Tibial nerve (tissue), 4 donors: ENCODE data around the gene GMDS. TPM values are rescaled to one million over a fixed set of nuclear protein-coding genes. Genes with fewer than 3 reads are reported as not detected.

Experiments used
- DNase-seq, 2 donors: peaks; one replicate each; pipeline ENCODE4 v3.0.0-alpha.2; 2019; ENCODE audit warnings: low spot score in 2 of 2
- H3K27ac ChIP-seq, 4 donors: fragments of 200-600 bp; sonication (generic) in 3 of 4; one replicate each; pipeline ENCODE4 v1.5.1; 2017 to 2019; ENCODE audit warnings: mild to moderate bottlenecking in 1 of 4
- H3K27me3 ChIP-seq, 2 donors: fragments of 200-600 bp; sonication (generic) in 1 of 2; one replicate each; pipeline versions ENCODE4 v1.5.1 to v1.6.0; 2017 to 2019
- H3K36me3 ChIP-seq, 3 donors: fragments of 200-600 bp; sonication (generic); one replicate each; pipeline ENCODE4 v1.5.1; 2018 to 2019
- H3K4me1 ChIP-seq, 4 donors: fragments of 200-600 bp; sonication (generic) in 3 of 4; one replicate each; pipeline ENCODE4 v1.5.1; 2017 to 2019
- H3K4me3 ChIP-seq, 4 donors: fragments of 200-600 bp; sonication (generic) in 3 of 4; one replicate each; pipeline ENCODE4 v1.5.1; 2017 to 2019; ENCODE audit warnings: mild to moderate bottlenecking in 1 of 4, moderate library complexity in 1 of 4
- H3K9me3 ChIP-seq, 4 donors: fragments of 200-600 bp; sonication (generic) in 3 of 4; one replicate each; pipeline ENCODE4 v1.5.1; 2017 to 2019
- CTCF ChIP-seq, 5 experiments: fragments of 200-600 bp in 3 of 5; fragments of 450-650 bp in 2 of 5; sonication (generic) in 3 of 5; IDR thresholded peaks; one replicate each; pipeline ENCODE4 v1.5.1; 2016 to 2019; ENCODE audit warnings: antibody characterized with exemption in 5 of 5, mild to moderate bottlenecking in 3 of 5, moderate library complexity in 2 of 5
- EP300 ChIP-seq, 2 donors: sonication (generic); formaldehyde crosslinking; IDR thresholded peaks; one replicate each; pipeline ENCODE4 v1.6.1; 2017; ENCODE audit warnings: antibody characterized with exemption in 2 of 2, mild to moderate bottlenecking in 1 of 2
- POLR2A ChIP-seq, 2 donors: fragments of 450-650 bp; IDR thresholded peaks; one replicate each; pipeline ENCODE4 v1.6.1; 2017; ENCODE audit warnings: antibody characterized with exemption in 2 of 2, mild to moderate bottlenecking in 2 of 2, moderate library complexity in 2 of 2
- WGBS, 2 donors: methylation state at CpG; one replicate each; pipeline ENCODE4 v1.1.5; 2018; 5-methylcytosine and 5-hydroxymethylcytosine counted together
- total RNA-seq, 4 donors: library from RNA; depleted of rRNA; stranded (reverse); fragments of >200 nt; gene quantifications; one replicate each; pipeline ENCODE4 v1.1.0, GENCODE V29; 2016

The GMDS gene
- total RNA-seq, 4 donors from 2014 or later = 14.9 to 46.5 (median 32.8) TPM

GRCh38 chr6:1599469-1599868, 645.9 kb downstream of the GMDS start:
- DNase-seq = no peak
- peaks cover 0 to 77% of the 10 kb centered on the region in 2 donors for H3K27me3 ChIP-seq
- H3K36me3 ChIP-seq = no peaks in the 10 kb centered on the region
- no peak for TF ChIP-seq POLR2A (IDR thresholded peaks at IDR 0.05)
- TF ChIP-seq CTCF (IDR thresholded peaks at IDR 0.05) = no peak
- no peak for TF ChIP-seq EP300 (IDR thresholded peaks at IDR 0.05)
- 90 to 91% methylated on average over 10 of the region's 10 CpGs for WGBS, 2 donors
- no peak overlapping the region for H3K27ac ChIP-seq
- H3K4me3 ChIP-seq = no peak overlapping the region
- no peaks in the 10 kb centered on the region for H3K9me3 ChIP-seq
- peaks cover 0 to 23% (median 9%) of the 10 kb centered on the region in 4 donors for H3K4me1 ChIP-seq

GRCh38 chr6:1598886-1599285, 646.5 kb downstream of the GMDS start:
- DNase-seq = no peak
- Histone ChIP-seq H3K4me3 (no peak overlapping the region), H3K36me3 (no peaks in the 10 kb centered on the region), H3K4me1 (peaks cover 0 to 21% (median 6%) of the 10 kb centered on the region in 4 donors), H3K27me3 (peaks cover 0 to 78% of the 10 kb centered on the region in 2 donors), H3K27ac (no peak overlapping the region), H3K9me3 (no peaks in the 10 kb centered on the region)
- TF ChIP-seq CTCF (IDR thresholded peaks at IDR 0.05) (no peak), EP300 (IDR thresholded peaks at IDR 0.05) (no peak), POLR2A (IDR thresholded peaks at IDR 0.05) (no peak)
- 81 to 94% methylated on average over 23 to 24 of the region's 24 CpGs for WGBS, 2 donors

- TF ChIP-seq EP300 (IDR thresholded peaks at IDR 0.05) (no peak), POLR2A (IDR thresholded peaks at IDR 0.05) (no peak), CTCF (IDR thresholded peaks at IDR 0.05) (no peak)
Observed at GRCh38 chr6:1598433-1598832, 647.0 kb downstream of the GMDS start.

GRCh38 chr6:1597924-1598323, 647.5 kb downstream of the GMDS start:
- DNase-seq = no peak
- Histone ChIP-seq H3K4me3 (no peak overlapping the region), H3K27me3 (peaks cover 0 to 78% of the 10 kb centered on the region in 2 donors), H3K9me3 (no peaks in the 10 kb centered on the region), H3K4me1 (peaks cover 0 to 18% (median 6%) of the 10 kb centered on the region in 4 donors), H3K36me3 (no peaks in the 10 kb centered on the region), H3K27ac (no peak overlapping the region)
- WGBS, 2 donors = 72 to 74% methylated on average over 5 of the region's 5 CpGs
- TF ChIP-seq CTCF (IDR thresholded peaks at IDR 0.05) (no peak), EP300 (IDR thresholded peaks at IDR 0.05) (no peak), POLR2A (IDR thresholded peaks at IDR 0.05) (no peak)

More at GRCh38 chr6:1598433-1598832, 647.0 kb downstream of the GMDS start:
- H3K4me3 ChIP-seq = no peak overlapping the region
- H3K27me3 ChIP-seq = peaks cover 0 to 78% of the 10 kb centered on the region in 2 donors
- H3K4me1 ChIP-seq = peaks cover 0 to 18% (median 6%) of the 10 kb centered on the region in 4 donors
- DNase-seq = no peak
- H3K36me3 ChIP-seq = no peaks in the 10 kb centered on the region
- no peak overlapping the region for H3K27ac ChIP-seq
- WGBS, 2 donors = 90 to 91% methylated on average over 10 of the region's 10 CpGs
- no peaks in the 10 kb centered on the region for H3K9me3 ChIP-seq

- H3K27me3 ChIP-seq = peaks cover 0 to 80% of the 10 kb centered on the region in 2 donors
- 79 to 80% methylated on average over 8 of the region's 8 CpGs for WGBS, 2 donors
Observed at GRCh38 chr6:1597121-1597744, 648.2 kb downstream of the GMDS start.

More at GRCh38 chr6:1597121-1597744, 648.2 kb downstream of the GMDS start:
- Histone ChIP-seq H3K36me3 (no peaks in the 10 kb centered on the region), H3K9me3 (no peaks in the 10 kb centered on the region), H3K4me1 (peaks cover 0 to 18% (median 6%) of the 10 kb centered on the region in 4 donors), H3K27ac (no peak overlapping the region), H3K4me3 (no peak overlapping the region)
- DNase-seq = no peak
- TF ChIP-seq EP300 (IDR thresholded peaks at IDR 0.05) (no peak), POLR2A (IDR thresholded peaks at IDR 0.05) (no peak), CTCF (IDR thresholded peaks at IDR 0.05) (no peak)
